HG02885 (cell line): Measurements from ENCODE around the gene CHMP5.

Experiments used
- ATAC-seq: cut with Tn5 transposase; IDR thresholded peaks from one replicate; pipeline ENCODE4 v1.9.1; 2021; ENCODE audit warnings: mild to moderate bottlenecking; ENCODE audit not compliant: unreplicated experiment, poor library complexity

The CHMP5 gene

DNA sequence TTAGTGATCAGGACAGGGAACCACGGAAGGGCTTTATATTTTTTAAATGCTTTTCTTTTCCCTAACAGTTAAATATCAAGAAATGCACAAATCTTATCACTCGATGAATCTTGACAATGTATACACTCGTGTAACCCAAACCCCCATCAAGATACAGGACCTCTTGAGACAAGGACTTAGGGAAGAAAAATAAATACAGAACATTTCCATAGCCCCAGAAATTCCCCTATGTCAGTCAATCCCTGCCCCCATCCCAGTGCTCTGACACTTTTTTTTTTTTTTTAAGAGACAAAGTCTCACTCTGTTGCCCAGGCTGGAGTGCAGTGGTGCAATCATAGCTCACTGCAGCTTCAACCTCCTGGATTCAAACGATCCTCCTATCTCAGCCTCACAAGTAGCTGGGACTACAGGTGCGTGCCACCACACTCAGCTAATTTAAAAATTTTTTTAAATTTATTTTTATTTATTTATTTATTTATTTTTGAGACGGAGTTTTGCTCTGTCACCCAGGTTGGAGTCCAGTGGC lies 22.2 kb upstream of the CHMP5 start:
- no peak for ATAC-seq

GRCh38 chr9:33244137-33244784 lies 20.6 kb upstream of the CHMP5 start:
- ATAC-seq, result no peak

- ATAC-seq, result no peak
These were observed 19.5 kb upstream of the CHMP5 start for GRCh38 chr9:33245341-33245740.

DNA sequence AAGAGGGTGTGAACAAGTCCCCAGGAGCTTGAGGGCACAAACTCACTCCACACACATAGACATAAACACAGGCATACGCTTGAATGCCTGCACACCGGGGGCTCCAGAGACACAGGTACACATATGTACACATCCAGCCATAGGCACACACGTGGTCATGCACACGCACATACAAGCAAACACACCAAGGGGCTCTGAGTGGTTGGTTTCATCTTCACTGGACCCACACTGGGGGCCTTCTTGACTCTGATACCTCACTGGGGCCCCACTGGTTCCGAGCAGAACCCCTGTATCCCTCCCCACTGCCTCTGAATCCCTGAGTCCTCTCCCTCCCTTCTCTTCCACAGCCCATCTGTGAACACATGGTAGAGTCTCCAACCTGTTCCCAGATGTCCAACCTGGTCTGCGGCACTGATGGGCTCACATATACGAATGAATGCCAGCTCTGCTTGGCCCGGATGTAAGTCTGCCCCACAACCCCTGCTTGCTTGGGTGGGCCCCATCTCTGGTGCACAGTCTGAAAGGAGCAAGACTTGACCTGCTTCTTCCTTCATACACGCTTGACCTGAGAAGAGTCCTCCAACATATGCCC lies 18.5 kb upstream of the CHMP5 start:
- ATAC-seq, result no peak

DNA sequence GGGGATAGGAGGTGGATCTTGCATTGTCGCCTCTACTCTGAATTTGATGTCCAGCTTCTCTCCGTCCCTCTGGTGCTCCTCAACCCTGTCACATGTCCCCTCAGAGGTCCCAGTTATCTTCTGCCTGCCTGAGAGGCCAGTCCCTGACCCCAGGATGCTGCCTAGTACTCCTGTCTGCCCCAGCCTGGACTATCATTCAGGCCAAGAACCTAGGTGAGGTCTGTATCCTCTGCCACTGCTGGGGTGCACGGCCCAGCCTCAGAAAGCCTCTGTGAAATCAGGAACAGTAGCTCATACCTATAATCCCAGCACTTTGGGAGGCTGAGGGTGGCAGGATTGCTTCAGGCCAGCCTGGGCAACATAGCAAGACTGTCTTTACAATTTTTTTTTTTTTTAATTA lies 16.2 kb upstream of the CHMP5 start:
- ATAC-seq, result peak; percentile 3

GRCh38 chr9:33249087-33249658 lies 15.7 kb upstream of the CHMP5 start:
- peak; percentile 66 for ATAC-seq

DNA sequence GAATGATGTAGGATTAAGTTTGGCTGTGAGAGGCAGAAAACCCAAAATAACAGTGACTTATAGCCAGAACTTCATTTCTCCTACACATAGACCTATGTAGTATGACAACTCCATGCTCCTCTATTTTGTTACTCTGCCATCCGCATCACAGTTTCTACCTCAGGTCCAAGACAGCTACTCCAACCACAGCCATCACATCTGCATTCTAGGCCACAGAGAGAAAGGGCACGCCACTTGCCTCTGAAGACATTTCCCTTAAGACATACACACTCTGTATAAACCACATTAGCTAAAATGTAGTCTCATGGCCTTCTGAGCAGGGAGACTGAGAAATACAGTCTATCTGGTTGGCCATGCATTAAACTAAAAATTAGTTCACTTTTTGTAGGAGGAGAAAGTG lies 14.9 kb upstream of the CHMP5 start:
- ATAC-seq, result peak; percentile 33

DNA sequence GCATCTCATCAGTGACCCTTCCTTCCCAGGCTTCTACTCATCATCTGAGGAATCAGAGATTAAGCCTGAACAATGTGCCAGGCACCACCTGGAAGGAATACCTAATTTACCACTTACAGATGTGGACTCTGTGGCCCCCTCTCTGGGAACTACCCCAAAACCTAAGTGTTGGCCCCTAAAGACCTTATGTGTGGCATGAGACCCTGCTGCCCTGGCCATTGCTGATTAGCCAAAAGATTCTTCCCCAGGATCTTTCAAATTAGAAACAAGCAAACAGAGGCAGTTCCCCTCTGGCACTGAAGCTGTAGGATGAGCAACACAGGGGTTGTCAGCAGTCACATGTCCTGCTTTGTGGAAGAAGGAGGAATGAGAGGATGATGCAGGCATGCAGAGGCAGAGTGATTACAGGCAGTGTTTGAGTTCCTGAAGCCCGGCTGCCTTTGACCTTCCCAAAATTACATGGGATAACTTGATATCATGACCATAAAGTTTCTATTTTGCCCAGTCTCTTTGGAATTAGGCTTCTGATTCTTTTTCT lies 14.3 kb upstream of the CHMP5 start:
- ATAC-seq, result no peak

DNA sequence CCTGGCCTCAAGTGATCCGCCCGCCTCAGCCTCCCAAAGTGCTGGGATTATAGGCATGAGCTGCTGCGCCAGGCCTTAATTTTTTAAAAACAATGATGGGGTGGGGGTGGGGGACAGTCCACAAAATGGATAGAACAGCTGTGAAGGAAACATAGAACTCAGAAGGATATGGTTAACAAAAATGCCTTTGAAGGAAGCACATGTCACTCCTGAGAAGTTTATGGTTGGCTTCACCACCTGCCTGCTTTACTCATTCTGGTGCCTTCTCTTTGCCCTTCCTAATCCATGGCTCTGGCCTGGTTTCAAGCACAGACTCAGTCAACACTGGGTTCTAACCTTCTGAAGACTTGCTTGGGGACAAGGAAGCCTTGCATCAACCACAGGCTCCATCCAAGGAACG lies 10.6 kb upstream of the CHMP5 start:
- ATAC-seq, result no peak

DNA sequence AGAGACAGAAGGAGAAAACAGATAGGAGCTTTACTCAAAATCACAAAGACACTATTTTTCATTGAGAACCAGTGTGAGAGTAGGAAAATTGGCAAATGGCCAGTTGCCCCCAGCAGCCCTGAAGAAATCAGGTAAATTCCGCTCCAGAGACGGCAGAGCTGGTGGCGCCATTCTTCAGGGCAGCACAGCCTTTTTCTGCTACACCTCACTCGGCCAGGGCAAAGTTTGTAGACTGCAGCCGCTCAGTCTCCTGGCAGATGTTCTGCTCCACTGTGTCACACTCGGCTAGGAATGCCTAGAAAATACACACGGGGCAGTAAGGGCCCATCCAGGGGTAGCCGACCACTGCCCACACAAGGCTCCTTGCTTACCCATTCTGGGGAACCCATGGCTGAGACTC lies 9.8 kb upstream of the CHMP5 start:
- ATAC-seq, result no peak

DNA sequence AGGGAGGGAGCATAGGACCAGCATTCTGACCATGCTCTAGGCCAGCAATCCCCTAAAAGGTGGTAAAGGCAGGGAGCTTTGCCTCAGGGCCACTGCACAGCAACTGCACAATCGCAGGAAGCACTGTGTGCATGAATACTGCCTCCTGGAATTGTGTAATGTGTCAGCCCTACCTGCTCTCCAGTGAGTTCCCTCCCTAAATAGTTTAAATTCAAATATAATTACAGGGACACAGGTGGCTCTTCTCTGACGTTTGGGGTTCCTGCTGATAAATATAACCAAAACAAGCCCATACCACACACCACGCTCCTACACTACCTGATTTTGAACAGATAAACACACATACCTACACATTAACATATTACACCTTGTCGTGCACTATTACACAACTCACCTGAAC lies 9.4 kb upstream of the CHMP5 start:
- no peak for ATAC-seq

GRCh38 chr9:33256236-33256635 lies 8.6 kb upstream of the CHMP5 start:
- ATAC-seq, result no peak

DNA sequence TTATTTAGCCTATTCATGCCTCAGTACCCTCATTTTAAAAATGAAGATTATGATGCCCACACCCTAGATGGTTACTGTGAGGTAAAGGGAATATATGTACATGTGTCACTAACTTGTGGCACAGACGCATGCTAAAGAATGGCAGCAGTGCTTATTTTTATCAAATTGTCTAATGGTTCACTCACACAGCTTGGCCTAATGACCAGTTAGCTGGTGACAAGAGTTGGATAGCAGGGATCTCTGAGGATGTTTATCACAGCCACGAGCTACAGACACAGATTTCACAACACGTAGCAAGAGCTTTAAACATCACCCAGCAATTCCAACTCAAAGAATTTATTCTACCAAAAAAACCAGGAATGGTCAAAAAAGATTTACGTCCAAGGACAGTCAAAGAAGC lies 7.6 kb upstream of the CHMP5 start:
- no peak for ATAC-seq

DNA sequence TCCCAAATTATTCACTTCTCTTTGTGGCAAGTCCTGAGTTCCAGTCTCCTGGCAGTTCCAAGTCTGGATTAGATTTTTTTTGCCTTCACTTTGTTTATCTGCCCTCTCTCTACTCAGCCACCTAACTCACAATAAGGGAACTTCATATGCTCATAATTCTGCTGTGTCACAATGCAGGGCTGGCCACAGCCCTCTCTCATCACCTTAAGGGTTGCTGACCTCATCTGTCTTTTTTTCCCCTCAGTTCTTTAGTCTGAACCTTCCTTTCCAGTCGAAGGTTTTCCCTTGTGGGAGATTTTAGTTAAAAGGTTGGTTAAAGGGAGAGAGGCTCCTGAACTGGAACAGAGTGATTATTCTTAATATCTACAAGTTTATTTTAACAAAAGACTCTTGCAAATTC lies 4.5 kb upstream of the CHMP5 start:
- no peak for ATAC-seq

- peak; percentile 14 for ATAC-seq
These were observed 1.5 kb upstream of the CHMP5 start for GRCh38 chr9:33263131-33264002.

- ATAC-seq, result peak; percentile 33
These were observed 811 bp upstream of the CHMP5 start for GRCh38 chr9:33264003-33264472.

DNA sequence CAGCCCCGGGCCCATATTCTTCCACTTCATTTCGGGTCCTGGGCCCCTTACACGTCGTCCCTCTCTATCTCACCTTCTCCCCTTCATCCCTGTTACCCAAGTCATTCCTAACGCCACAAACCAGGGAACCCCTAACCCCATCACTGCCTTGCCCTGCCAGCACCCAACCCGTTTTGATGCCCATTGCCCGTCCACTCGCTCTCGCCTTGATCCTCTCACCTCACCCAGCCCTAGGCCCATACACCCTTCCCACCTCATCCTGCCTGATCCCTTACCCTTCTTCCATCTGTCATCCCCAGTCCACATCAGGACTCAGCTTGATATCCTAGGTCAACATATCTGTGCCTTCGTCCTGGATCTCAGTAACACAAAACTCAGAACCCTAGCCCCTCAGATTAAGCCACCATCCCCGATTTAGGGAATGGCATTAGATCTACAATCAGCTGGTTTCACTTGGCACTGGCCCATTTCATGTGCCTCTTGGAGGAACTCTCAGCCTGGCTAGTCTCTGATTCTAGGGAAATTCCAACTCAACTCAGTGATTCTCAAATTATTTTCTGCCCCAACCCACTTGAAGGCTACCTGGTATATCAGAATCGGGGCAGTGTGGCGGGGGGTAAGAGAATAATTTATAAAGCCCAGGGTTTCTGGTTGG lies 489 bp downstream of the CHMP5 start:
- no peak for ATAC-seq

DNA sequence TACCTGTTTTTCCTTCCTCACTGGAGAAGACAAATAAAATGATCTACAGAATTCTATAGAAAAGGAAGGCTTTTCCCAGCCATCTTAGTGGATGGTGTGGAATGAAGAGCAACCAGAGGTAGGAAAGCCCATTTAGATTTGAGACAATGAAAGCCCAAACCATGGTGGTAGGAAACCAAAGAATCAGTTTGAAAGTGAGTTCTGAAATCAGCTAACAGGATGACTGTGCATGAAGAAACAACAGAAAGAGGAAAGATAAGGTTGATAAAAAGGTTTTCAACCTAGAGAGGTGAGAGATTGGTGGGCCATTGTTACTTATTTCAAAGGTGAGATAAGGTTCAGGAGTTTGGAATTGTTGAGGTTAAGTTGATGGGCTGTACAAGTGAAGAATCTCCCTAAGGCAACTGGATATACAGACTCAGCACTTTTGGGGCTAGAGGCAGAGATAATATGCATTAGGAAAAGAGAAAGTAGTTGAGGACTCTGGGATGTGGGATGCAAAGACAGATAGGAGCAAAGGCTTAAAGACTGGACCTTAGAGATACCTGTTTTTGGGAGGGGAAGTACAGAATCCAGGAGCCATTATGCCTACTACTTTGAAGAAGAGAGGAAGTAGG lies 2.4 kb downstream of the CHMP5 start:
- no peak for ATAC-seq

DNA sequence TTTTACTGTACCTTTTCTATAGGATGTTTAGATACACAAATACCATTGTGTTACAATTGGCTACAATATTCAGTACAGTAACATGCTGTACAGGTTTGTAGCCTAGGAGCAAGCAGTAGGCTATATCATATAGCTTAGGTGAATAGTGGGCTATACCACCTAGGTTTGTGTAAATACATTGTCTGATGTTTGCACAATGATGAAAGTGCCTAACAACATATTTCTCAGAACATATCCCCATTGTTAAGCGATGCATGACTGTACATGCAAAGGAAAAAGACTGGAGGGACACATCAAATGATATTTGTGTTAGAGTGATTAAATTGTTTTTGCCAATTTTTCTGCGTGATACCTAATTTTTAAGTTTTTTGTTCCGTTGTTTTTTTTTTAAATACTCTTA lies 5.3 kb downstream of the CHMP5 start:
- no peak for ATAC-seq

- no peak for ATAC-seq
These were observed 7.2 kb downstream of the CHMP5 start for GRCh38 chr9:33272061-33272460.
